IMR-90 (cell line): Measurements from ENCODE around the gene NRCAM. TPM values are rescaled to one million over a fixed set of nuclear protein-coding genes. Genes with fewer than 3 reads are reported as not detected.

Experiments used
- ATAC-seq: fragments of 200-7000 bp; cut with Tn5 transposase; 2 replicates; pipeline ENCODE4 v1.9.1; 2020; ENCODE audit warnings: low read depth, mild to moderate bottlenecking, moderate library complexity
- BruUV-seq: library from RNA; stranded (reverse); fragments of 400-500 nt; replicated peaks from 2 replicates; lab custom pipeline; 2021; lab: Mats Ljungman, UMichigan
- CTCF ChIA-PET: fragments of 300-600 bp; formaldehyde crosslinking; extraction: SDS; loops from one replicate; lab custom pipeline; 2021; ENCODE audit warnings: antibody characterized with exemption; lab: Yijun Ruan, JAX
- POLR2A ChIA-PET: fragments of 300-600 bp; sonication (Branson Sonifier 250); formaldehyde crosslinking; loops from one replicate; lab custom pipeline; 2022; ENCODE audit warnings: antibody characterized with exemption; ENCODE audit not compliant: unreplicated experiment; lab: Charles Lee
- DNase-seq: peaks from one replicate; pipeline ENCODE4 v3.0.0; 2013
- H2AFZ ChIP-seq: replicated peaks from 2 replicates; pipeline ENCODE3; 2013; ENCODE audit warnings: low read length, mild to moderate bottlenecking; ENCODE audit not compliant: poor library complexity
- H2AK5ac ChIP-seq: 2 replicates; pipeline ENCODE4 v1.6.1; 2013; ENCODE audit warnings: low read depth, low read length, inconsistent platforms
- H2AK9ac ChIP-seq: replicated peaks from 2 replicates; pipeline ENCODE3; 2013; ENCODE audit warnings: mild to moderate bottlenecking, low read depth, low read length, moderate library complexity; ENCODE audit not compliant: poor library complexity
- H2BK120ac ChIP-seq: 2 replicates; pipeline ENCODE4 v1.6.1; 2013; ENCODE audit warnings: low read depth, low read length, inconsistent platforms
- H2BK15ac ChIP-seq: 3 replicates; pipeline ENCODE4 v1.6.1; 2013; ENCODE audit warnings: low read depth, low read length, inconsistent platforms
- H2BK20ac ChIP-seq: 2 replicates; pipeline ENCODE4 v1.6.1; 2013; ENCODE audit warnings: low read depth, mild to moderate bottlenecking, inconsistent platforms, low read length, moderate library complexity
- H2BK5ac ChIP-seq: 2 replicates; pipeline ENCODE4 v1.6.1; 2013; ENCODE audit warnings: mild to moderate bottlenecking, low read depth, low read length, inconsistent platforms; ENCODE audit not compliant: poor library complexity, severe bottlenecking
- H3K14ac ChIP-seq: replicated peaks from 2 replicates; pipeline ENCODE4 v1.6.1; 2013; ENCODE audit warnings: low read depth, low read length, inconsistent platforms
- H3K18ac ChIP-seq: 2 replicates; pipeline ENCODE4 v1.6.1; 2013; ENCODE audit warnings: low read depth, low read length, control low read depth
- H3K23ac ChIP-seq: 2 replicates; pipeline ENCODE4 v1.6.1; 2013; ENCODE audit warnings: low read depth, low read length, inconsistent platforms
- H3K27ac ChIP-seq: 2 replicates; pipeline ENCODE4 v1.5.1; 2013; ENCODE audit warnings: mild to moderate bottlenecking, control low read depth, low read length; ENCODE audit not compliant: insufficient read depth
- H3K27me3 ChIP-seq: 2 replicates; pipeline ENCODE4 v1.6.1; 2013; ENCODE audit warnings: low read length; ENCODE audit not compliant: control insufficient read depth, insufficient read depth
- H3K36me3 ChIP-seq: 2 replicates; pipeline ENCODE4 v1.6.1; 2013; ENCODE audit warnings: low read length, mixed read lengths; ENCODE audit not compliant: control insufficient read depth, insufficient read depth
- H3K4ac ChIP-seq: 2 replicates; pipeline ENCODE4 v1.6.1; 2013; ENCODE audit warnings: low read depth, low read length, inconsistent platforms
- H3K4me1 ChIP-seq: 2 replicates; pipeline ENCODE4 v1.6.1; 2013; ENCODE audit warnings: low read length, mixed read lengths; ENCODE audit not compliant: control insufficient read depth, insufficient read depth
- H3K4me2 ChIP-seq: 2 replicates; pipeline ENCODE4 v1.6.1; 2013; ENCODE audit warnings: low read depth, mild to moderate bottlenecking, control low read depth, low read length, moderate library complexity
- H3K4me3 ChIP-seq: 2 replicates; pipeline ENCODE4 v1.5.1; 2013; ENCODE audit warnings: low read depth, mild to moderate bottlenecking, control low read depth, low read length, moderate library complexity; ENCODE audit not compliant: insufficient read depth
- H3K56ac ChIP-seq: 2 replicates; pipeline ENCODE4 v1.6.1; 2013; ENCODE audit warnings: low read length, inconsistent platforms; ENCODE audit not compliant: insufficient read depth; ENCODE audit errors: extremely low read depth
- H3K79me1 ChIP-seq, 2 experiments: 2 replicates each; pipeline ENCODE4 v1.6.1; 2013; ENCODE audit warnings: low read length in 2 of 2, inconsistent platforms in 1 of 2, low read depth in 1 of 2
- H3K9ac ChIP-seq: 2 replicates; pipeline ENCODE4 v1.6.1; 2013; ENCODE audit warnings: low read depth, low read length, control low read depth
- H3K9me1 ChIP-seq: 2 replicates; pipeline ENCODE4 v1.6.1; 2013; ENCODE audit warnings: low read length, inconsistent platforms; ENCODE audit not compliant: insufficient read depth
- H3K9me3 ChIP-seq: 2 replicates; pipeline ENCODE4 v1.6.1; 2013; ENCODE audit warnings: low read length; ENCODE audit not compliant: control insufficient read depth, insufficient read depth
- H4K20me1 ChIP-seq: 2 replicates; pipeline ENCODE4 v1.6.1; 2013; ENCODE audit warnings: low read length, inconsistent platforms; ENCODE audit not compliant: insufficient read depth
- H4K5ac ChIP-seq: 2 replicates; pipeline ENCODE4 v1.6.1; 2013; ENCODE audit warnings: mild to moderate bottlenecking, low read depth, low read length, control low read depth
- H4K8ac ChIP-seq, 2 experiments: 2 replicates each; pipeline ENCODE4 v1.6.1; 2013; ENCODE audit warnings: low read depth in 2 of 2, low read length in 2 of 2, control low read depth in 1 of 2, inconsistent platforms in 1 of 2
- H4K91ac ChIP-seq: 2 replicates; pipeline ENCODE4 v1.6.1; 2013; ENCODE audit warnings: low read depth, low read length, inconsistent platforms; ENCODE audit not compliant: insufficient read depth
- BHLHE40 ChIP-seq: fragments of 150-350 bp; IDR thresholded peaks from 2 replicates; pipeline ENCODE4 v1.6.1; 2016; ENCODE audit warnings: mild to moderate bottlenecking, low read depth, low read length
- MXI1 ChIP-seq: IDR thresholded peaks from 2 replicates; pipeline ENCODE4 v1.6.1; 2012; ENCODE audit warnings: low read depth, mild to moderate bottlenecking, low read length, moderate library complexity, borderline replicate concordance
- POLR2A ChIP-seq: IDR thresholded peaks from 2 replicates; pipeline ENCODE4 v1.6.1; 2012; ENCODE audit warnings: mild to moderate bottlenecking, low read depth, low read length
- WGBS, 2 experiments: methylation state at CpG; one replicate each; pipeline versions ENCODE4 v1.1.5 to v1.1.7; 2013; ENCODE audit warnings: missing lambda C conversion rate in 2 of 2; ENCODE audit not compliant: insufficient read length in 1 of 2; ENCODE audit errors: extremely low coverage in 2 of 2; 5-methylcytosine and 5-hydroxymethylcytosine counted together
- dilution Hi-C: fragments of 300-500 bp; cut with HindIII; formaldehyde crosslinking; loops from one replicate; pipeline ENCODE4 v1.14.3; 2018; ENCODE audit warnings: low sequenced_read_pairs; ENCODE audit not compliant: unreplicated experiment
- in situ Hi-C: fragments of 300-500 bp; cut with MboI; formaldehyde crosslinking; loops from 3 replicates; pipeline ENCODE4 v1.14.3; 2019; ENCODE audit warnings: low sequenced_read_pairs, inconsistent platforms, mixed read lengths
- intact Hi-C: fragments of 100-400 bp; cut with micrococcal nuclease; formaldehyde crosslinking; loops from 2 replicates; pipeline ENCODE4 v1.10.0; 2022
- polyA plus RNA-seq, 3 experiments: library from polyadenylated mRNA; depleted of rRNA; stranded (reverse); fragments of >200 nt; gene quantifications; 2 replicates each; pipeline ENCODE4 v1.2.3, GENCODE V29; 2012; ENCODE audit warnings: low replicate concordance in 1 of 3
- total RNA-seq: library from RNA; depleted of rRNA; stranded (reverse); fragments of >200 nt; gene quantifications from 2 replicates; pipeline ENCODE4 v1.2.3, GENCODE V29; 2012
- TF ChIP-seq, protein P1 (sequence below): conservative IDR thresholded peaks from 2 replicates; pipeline ENCODE4 v1.5.1; 2012; ENCODE audit warnings: mild to moderate bottlenecking, low read depth, low read length, improper control_type of control experiment
- TF ChIP-seq, protein P2 (sequence below): fragments of 150-350 bp; IDR thresholded peaks from 2 replicates; pipeline ENCODE4 v1.6.1; 2016; ENCODE audit warnings: low read depth, mild to moderate bottlenecking, low read length, moderate library complexity, borderline replicate concordance
- TF ChIP-seq, protein P3 (sequence below): fragments of 150-350 bp; IDR thresholded peaks from 2 replicates; pipeline ENCODE4 v1.6.1; 2017; ENCODE audit warnings: mild to moderate bottlenecking, antibody characterized with exemption, low read length, low read depth

The NRCAM gene
- total and polyA plus RNA-seq, 2 of the 4 experiments (the other 2 are of a cell fraction), result 0.46 to 1.1 TPM

- no peak for TF ChIP-seq POLR2A
Observed at GRCh38 chr7:108156897-108157605, 299.2 kb downstream of the NRCAM start (continued).

- no peak overlapping the region for H3K4me2 ChIP-seq
- ChIA-PET CTCF (no interaction called here), POLR2A (no interaction called here)
- H2BK120ac ChIP-seq, result no peak overlapping the region
- H3K9me3 ChIP-seq, result no peaks in the 10 kb centered on the region
- H2AK5ac ChIP-seq, result no peak overlapping the region
- no peaks in the 10 kb centered on the region for H3K4me1 ChIP-seq
- no peaks in the 10 kb centered on the region for H3K79me1 ChIP-seq
- in situ Hi-C loops, result no loop called here
- no peak overlapping the region for H2BK20ac ChIP-seq
- no peak overlapping the region for H2BK15ac ChIP-seq
- H2AFZ ChIP-seq, result no peak overlapping the region
- ATAC-seq (no peak), DNase-seq (no peak)
- H2BK5ac ChIP-seq, result no peak overlapping the region
- H3K56ac ChIP-seq, result no peak overlapping the region
- H3K27ac ChIP-seq, result no peak overlapping the region
- BruUV-seq, result no TSS peak
- no peaks in the 10 kb centered on the region for H4K20me1 ChIP-seq
- no peak overlapping the region for H4K91ac ChIP-seq
- H4K8ac ChIP-seq, result no peak overlapping the region
- intact Hi-C loops, result no loop called here
- H3K18ac ChIP-seq, result no peak overlapping the region
- H3K9ac ChIP-seq, result no peak overlapping the region
- H3K36me3 ChIP-seq, result no peaks in the 10 kb centered on the region
- H2AK9ac ChIP-seq, result no peak overlapping the region
- H3K23ac ChIP-seq, result no peak overlapping the region
- WGBS, 2 experiments, result 33% methylated on average over 1 of the region's 3 CpGs; no CpG with 5 or more reads in 1 of the 2 experiments
- TF ChIP-seq BHLHE40 (no peak), MXI1 (no peak), POLR2A (no peak)
- TF ChIP-seq, protein P1, sequence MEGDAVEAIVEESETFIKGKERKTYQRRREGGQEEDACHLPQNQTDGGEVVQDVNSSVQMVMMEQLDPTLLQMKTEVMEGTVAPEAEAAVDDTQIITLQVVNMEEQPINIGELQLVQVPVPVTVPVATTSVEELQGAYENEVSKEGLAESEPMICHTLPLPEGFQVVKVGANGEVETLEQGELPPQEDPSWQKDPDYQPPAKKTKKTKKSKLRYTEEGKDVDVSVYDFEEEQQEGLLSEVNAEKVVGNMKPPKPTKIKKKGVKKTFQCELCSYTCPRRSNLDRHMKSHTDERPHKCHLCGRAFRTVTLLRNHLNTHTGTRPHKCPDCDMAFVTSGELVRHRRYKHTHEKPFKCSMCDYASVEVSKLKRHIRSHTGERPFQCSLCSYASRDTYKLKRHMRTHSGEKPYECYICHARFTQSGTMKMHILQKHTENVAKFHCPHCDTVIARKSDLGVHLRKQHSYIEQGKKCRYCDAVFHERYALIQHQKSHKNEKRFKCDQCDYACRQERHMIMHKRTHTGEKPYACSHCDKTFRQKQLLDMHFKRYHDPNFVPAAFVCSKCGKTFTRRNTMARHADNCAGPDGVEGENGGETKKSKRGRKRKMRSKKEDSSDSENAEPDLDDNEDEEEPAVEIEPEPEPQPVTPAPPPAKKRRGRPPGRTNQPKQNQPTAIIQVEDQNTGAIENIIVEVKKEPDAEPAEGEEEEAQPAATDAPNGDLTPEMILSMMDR, result no peak
- TF ChIP-seq, protein P2, sequence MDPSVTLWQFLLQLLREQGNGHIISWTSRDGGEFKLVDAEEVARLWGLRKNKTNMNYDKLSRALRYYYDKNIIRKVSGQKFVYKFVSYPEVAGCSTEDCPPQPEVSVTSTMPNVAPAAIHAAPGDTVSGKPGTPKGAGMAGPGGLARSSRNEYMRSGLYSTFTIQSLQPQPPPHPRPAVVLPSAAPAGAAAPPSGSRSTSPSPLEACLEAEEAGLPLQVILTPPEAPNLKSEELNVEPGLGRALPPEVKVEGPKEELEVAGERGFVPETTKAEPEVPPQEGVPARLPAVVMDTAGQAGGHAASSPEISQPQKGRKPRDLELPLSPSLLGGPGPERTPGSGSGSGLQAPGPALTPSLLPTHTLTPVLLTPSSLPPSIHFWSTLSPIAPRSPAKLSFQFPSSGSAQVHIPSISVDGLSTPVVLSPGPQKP, result no peak
- TF ChIP-seq, protein P3, sequence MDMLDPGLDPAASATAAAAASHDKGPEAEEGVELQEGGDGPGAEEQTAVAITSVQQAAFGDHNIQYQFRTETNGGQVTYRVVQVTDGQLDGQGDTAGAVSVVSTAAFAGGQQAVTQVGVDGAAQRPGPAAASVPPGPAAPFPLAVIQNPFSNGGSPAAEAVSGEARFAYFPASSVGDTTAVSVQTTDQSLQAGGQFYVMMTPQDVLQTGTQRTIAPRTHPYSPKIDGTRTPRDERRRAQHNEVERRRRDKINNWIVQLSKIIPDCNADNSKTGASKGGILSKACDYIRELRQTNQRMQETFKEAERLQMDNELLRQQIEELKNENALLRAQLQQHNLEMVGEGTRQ, result no peak
- no peak overlapping the region for H3K14ac ChIP-seq
- no peaks in the 10 kb centered on the region for H3K9me1 ChIP-seq
- peaks cover 2% of the 10 kb centered on the region for H3K27me3 ChIP-seq
- H4K5ac ChIP-seq, result no peak overlapping the region
- dilution Hi-C loops, result no loop called here
- no peak overlapping the region for H3K4ac ChIP-seq
- no peak overlapping the region for H3K4me3 ChIP-seq
Observed at GRCh38 chr7:108152198-108152597, 304.0 kb downstream of the NRCAM start.
